Stimulated activated CD8-positive, alpha-beta memory T cell treated with anti-CD3 and anti-CD28 coated beads, Interleukin-7, amount 100 ng/mL, for 1 hour (primary cell): Measurements from ENCODE around the gene STRA6.

Experiments
- DNase-seq, 2 donors: peaks; one replicate each; pipeline ENCODE4 v3.0.0-alpha.2; 2020; ENCODE audit warnings: low read depth in 2 of 2

The STRA6 gene

DNA sequence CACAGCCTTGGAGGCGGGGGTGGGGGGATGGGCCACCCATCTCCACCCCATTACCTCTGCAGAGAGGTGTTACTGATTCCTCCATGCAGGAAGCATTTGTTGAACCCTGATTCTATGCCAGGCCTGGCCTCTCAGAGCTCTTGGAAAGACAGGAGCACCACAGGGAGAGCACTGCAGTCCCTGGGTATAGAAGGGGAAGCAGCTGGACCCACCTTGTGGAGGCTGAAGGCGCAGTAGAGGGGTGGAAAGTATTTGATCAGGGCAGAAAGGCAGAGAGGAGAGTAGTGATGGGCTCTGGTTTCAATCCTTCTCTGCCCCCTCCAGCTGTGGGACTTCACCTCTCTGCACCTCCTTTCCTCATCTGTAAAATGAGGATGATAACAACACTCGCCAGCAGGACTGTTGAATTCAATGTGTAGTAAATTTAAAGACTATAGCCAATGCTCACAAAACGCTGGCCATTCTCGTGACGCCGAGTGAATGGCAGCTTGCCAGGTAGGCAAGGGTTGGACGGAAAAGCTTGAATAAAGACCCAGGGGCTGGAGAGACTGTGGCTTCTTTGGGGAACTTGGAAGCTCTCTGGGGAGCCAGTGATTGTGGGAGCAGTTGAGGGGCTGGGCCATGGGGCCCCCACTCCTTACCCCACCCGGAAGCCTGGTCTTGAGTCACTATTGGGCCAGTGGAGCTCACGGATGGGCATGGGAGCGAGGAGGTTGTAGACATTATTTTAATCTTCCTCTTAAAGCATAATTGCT is 25.6 kb upstream of the STRA6 start:
- no peak for DNase-seq

DNA sequence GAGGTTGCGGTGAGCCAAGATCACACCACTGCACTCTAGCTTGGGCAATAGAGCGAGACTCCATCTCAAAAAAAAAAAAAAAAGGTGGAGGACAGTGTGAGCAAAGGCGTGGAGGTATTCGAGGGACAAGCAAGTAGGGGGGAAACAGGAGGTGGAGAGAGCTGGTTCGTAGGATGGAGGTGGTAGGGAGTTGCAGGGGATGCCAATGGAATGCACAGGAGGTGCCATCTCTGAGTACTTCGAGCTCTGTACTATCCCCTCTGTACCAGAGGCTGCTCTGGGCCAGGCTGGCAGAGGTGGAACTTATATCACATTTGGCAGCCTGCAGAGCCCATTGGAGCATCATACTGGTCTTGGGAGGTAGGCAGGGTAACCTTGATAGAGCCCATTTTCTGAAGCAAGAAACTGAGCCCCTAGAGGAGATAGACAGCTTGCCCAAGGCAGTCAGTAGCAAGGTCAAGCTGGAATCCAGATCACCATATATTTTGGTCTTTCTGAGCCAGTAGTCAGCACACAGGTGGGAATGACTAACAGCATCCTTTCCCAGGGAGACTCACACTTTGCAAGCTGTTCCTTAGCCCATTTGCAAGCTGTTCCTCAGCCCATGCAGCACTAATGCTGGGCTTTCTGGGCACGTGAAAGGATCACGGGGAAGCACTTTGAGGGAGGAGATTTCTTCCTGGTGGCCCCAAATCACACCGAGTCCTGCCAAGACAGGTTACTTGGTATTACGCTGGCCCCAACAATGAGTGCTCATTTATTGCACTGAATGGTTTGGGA is 24.4 kb upstream of the STRA6 start:
- DNase-seq: no peak

DNA sequence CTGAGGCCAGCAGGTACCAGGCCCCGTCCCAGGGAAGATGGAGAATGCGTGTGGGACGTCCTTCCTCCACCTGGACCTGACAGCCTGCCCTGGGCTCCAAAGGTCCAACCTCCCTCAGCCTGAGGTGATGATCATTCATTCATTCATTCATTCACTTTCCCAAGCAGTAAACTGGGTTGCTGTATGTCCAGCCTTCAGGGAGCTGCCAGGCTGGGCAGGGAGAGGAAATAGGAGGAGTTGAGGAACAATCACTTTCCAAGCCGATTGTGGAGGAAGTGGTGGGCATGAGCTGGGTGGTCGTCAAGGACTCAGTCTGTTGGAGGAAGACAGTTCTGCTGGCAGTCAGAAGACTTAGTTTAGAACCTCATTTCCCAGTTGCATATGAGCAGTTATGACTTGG is 23.3 kb upstream of the STRA6 start:
- DNase-seq: no peak

DNA sequence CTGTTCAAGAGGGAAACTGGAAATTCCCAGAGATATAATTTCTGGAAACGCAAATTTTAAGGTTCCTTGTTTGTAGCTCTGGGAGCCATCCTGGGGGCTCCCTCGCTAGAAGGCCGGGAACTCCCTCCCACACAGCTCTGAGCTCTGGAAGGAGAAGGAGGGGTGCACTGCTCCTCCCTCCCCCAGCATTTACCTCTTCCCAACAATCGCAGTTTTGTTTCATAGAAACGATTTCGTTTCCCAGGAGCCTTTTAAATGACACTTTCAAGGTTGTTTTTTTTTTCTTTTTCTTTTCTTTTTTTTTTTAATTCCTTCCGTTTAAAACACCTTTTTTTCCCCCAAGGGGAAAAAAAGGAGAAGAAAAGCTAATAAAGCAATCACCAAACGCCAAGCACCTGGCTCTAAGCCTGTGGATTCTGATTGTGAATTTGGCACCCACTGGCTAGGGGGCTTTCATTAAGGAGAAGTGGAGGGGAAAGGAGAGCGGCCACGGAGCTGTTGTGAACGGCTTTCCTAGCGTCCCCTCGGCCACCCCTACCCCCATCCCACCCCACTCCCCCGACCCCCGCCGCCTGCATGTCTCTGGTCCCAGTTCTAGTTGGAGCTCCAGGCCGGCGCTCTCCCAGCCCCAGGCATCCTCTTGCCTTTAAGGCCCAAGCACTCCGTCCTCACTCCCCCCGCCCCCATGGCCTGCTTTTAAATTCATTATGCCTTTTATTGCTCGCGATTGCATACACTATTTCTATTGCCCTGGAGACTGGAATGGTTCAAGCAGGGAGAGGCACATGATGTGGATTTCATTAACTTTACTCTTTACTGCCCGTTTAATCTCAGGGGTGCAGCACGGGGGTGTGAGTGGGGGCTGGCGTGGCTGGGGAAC is 19.9 kb upstream of the STRA6 start:
- DNase-seq: no peak

DNA sequence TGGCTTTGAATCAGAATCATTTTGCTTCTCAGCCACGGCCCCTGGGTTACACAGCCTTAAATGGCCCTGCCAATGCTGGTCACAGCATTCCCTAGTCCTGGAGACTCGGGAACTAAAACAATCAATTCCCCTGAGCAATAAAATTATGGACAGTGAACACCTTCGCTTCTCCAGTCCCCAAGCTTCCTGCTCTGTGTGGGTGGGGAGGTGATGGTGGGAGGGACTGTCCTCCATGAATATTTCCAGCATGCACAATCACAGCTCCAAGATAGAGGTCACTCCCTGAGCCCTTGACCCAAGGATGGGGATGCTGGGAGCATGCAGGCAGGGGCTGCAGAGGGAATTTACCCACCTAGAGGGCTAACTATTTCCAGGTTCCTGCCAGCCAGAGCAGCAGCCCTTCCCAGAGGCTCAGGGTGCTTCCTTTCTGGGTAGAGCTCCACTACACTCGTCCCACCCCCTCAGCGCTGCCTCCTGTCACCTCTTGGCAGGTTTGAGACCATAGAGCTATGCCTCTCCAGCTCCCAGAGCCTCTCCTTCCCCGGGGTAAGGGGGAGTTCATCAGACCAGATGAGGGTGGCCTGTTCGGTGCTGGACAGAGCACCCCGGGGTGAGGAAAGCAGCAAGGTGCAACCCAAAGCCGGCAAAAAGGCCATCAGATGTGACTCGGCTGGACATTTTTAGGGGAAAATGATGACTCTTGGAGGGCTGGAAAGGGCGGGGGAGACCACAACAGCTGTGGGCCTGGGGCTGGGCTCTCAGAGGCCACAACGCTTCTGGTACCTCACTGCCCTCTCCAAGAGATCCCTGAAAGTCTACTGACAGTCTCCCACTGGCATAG is 19.0 kb upstream of the STRA6 start:
- no peak for DNase-seq

DNA sequence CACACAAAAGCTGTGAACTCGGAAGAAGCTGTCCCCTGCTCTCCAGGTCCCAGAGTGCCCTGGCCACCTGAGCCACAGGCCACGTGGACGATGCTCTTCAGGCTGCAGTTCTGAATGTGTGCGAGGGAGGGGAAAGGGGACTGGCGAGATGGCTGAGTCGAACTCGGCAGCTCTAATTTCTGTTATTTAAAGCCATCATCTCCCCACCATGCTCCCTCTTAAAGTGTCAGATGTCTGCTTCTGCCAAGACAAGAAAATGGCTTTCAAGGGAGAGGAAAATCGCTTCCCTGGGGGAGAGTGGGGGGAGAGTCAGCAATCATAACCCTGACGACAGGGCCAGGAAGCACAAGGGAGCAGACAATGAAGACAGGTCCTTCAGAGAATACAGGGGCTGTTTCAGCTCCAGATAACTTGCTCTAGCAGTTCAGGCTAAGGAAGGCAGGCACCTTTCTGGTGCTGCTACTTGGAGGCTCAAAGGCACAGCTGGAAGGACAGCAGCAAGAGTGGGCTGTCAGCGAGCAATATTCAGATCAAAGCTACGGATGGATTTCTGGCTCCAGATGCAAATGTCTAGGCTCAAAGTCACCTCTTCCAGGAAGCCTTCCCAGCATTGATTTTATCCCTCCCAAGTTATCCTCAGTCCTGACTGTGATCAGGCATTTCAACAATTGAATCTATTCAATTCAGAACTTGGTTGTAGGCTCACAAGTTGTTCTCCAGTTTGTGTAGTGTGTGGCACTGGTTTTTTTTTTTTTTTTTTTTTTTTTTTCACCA is 18.1 kb upstream of the STRA6 start:
- no peak for DNase-seq

DNA sequence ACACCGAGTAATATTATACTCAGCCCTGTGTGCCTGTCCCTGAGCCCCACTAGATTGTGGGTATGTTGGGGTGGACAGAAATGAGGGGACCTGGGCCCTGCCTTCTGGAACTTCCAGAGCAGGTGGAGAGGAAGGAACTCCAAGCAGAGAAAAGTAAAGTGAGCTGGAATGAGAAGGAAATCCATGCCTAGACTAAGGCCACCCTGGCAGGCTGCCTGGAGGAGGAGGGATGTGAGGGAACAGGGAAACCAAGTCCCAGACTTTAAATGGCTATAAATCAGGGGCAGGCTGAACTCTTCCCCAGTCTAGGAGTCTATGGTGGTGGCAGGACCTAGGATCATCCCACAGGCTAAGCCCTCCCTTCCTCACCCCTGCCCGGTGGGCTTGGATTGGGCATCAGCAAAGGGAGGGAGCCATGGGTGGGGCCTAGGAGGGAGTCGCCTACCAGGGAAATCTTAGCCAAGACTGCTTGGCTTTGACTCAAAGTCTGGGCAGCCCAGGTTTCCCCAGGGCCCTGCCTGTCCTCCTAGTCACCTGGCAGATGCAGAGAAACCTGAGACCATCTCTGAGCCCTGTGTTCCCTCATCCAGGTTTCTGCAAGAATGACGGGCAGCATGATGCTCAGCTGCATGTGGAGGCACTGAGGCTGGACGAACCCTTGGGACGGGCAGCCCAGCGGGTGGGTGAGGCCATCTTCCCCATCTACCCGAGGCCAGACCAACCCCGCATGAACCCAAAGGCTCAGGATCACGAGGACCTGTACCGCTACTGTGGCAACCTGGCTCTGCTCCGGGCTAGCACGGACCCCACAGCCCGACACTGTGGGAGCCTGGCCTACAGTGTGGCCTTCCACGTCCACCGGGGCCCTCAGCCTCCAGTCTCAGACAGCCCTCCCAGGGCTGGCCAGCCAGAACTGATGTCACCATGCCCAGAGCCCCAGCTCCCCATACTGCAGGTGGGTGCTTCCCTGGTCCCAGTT is 15.6 kb upstream of the STRA6 start:
- DNase-seq: no peak

DNA sequence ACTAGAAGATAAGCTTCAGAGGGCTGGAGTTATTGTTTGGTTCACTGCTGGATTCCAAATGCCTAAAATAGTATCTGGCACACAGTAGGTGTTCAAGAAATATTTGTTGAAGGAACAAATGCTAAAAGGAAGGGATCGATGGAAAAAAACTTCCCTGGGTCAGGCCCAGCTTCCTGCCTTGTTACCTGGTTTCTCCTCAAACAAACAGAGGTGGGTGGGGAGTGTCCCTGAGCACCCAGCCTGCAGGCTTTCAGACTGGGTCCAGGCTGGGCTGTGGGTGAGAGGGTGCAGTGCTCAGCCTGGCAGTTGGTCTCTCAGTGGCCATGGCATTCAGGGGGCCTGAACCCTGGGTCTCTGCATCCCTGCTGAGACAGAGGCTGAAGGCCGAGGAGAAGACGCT is 14.4 kb upstream of the STRA6 start:
- DNase-seq: no peak

DNA sequence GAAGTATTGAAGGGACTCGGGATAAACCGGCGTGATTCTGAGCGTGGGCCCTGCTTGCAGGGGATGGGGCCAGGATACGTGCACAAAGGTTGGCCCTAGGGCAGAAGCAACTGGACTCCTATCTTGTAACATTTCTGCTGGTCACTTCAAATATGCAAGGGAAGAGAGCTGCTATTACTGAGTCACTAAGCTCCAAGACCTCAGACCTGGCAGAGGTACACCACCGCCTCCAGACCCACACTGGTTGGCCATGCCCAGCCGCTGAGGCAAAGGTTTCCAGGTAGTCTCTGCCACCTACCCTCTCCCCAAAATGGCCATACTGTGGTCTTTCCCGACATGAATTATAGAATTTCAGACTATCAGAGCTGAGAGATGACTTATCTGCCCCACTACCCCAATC is 13.4 kb upstream of the STRA6 start:
- DNase-seq: no peak

DNA sequence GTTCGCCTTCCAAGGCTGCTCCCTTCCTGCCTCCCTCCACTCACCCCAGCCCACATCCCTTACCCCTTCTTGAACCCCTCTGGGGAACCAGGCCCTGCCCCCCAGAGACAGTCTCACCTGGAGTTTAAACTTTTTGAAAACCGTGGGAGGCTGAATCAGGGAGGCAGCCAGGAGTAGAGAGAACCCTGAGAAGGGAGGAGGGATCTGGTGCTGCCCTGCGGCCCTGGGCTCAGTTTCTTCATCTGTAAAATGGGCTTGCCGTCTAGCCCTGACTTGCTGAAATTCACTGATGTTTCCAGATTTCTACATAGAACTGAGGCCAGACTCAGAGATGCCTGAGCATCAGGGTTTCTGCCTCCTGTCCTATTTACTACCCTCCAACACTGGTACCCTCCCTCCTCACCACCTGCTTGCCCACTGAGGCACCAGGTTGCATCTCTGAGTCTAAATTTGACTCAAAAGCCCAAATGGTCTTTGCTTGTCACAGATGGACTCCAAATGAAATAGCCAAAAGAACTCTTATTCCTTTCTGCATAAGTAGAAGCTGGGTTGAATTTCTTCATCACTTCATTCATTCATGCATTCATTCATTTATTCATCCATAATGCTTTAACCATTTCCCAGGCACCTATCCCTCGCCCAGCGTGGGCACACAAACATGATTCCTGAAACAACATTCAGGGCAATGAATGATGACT is 11.9 kb upstream of the STRA6 start:
- no peak for DNase-seq

DNA sequence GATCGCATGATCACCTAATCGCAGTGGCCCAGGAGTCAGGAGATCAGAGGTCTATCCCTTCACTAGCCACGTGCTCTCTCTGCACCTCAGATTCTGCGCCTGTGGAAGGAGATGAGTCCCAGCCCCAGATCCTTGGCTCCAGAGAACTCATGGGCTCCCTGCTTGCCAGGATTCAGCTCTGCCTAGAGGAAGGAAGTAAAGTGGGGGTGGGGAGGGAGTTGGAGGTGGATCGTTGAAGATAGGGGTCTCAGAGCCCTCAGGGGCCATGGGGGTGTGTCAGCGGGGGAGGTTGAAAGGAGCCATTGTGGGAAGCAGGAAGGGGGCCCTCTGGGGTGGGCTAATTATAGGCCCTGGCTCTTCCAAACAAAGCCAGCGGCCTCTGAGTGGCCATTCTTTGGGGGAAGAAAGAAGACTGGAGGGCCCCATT is 11.3 kb upstream of the STRA6 start:
- DNase-seq: no peak

DNA sequence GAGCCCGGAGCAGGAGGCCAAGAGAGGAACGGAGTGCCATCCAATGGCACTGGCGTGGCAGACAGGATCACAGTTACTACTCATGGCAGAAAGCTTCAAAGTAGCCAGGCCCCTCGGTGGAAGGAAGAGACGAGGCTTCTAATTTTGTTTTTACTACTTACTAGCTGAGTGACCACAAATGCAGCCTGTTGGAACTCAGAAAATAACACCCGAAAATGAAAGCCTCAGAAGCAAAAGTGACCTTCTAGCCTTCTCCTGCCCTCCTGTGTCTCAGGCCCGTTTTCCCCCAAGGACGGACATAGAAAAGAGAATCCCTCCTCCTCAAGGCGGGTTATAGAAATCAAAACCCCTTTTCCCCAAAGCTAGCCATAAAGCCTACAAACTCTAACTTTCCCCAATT is 9.9 kb upstream of the STRA6 start:
- DNase-seq: no peak

DNA sequence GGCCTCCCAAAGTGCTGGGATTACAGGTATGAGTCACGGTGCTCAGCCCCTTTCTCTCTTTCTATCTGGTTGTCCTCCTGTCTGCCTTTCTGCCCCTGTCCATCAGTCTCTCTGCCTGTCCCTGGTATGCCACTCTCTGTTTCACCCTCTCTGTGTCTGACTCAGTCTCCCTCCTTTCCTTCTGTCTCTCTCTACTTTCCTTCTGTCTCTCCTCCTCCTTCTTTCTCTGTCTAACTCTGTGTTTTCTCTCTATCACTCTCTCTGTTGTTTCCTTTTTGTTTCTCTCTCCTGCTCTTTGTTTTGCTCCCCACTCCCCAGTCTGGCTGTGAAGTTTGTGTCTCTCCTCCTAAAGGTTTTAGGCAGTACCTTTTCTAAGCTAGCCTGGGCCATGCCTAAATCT is 9.1 kb upstream of the STRA6 start:
- DNase-seq: no peak

DNA sequence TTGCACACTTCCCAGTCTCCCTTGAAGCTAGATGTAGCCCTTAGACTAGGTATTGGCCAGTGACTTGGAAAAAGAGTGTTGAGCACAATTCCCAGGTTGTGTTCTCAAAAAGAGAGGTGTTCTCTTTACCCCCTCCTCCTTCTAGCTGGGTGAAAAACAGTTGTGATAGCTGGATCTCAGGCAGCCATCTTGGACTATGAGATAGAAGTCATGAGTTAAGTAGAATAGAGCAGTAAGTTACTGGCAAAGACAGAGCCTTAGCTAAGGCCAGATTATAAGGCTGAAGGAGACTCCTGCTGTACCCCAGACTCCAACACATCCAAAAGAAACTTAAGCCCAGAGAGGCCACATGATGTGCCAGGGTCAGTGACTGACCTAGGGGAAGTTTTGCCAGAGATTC is 8.1 kb upstream of the STRA6 start:
- no peak for DNase-seq

DNA sequence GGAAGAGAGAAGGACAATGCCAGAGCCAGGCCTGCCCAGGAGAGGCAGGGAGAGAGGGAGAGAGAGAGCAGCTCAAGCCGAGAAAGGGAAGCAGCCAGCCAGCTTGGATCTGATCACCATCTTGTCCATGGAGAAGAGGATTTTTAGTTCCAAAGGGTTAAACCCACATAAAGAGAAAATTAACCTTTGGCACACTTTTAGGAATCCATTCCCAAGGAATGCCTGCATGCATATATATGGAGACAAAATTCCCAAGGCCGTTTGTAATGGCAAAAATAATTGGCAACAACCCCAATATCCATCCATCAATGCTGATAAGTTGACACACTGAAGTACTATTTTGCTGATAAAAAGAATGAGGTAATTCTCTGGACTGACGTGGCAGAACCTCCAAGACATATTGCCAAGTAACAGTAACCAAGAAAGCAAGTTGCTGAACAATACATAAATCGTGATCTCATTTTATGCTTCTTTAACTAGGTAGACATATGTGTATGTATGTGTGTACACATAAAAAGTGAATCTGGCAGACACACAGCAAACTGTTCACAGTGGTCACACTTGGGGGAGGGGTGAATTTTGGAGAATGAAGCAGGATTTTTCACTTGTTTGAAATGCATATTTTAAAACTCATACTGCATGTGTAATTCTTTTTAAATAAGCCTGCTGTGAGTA is 7.5 kb upstream of the STRA6 start:
- no peak for DNase-seq

DNA sequence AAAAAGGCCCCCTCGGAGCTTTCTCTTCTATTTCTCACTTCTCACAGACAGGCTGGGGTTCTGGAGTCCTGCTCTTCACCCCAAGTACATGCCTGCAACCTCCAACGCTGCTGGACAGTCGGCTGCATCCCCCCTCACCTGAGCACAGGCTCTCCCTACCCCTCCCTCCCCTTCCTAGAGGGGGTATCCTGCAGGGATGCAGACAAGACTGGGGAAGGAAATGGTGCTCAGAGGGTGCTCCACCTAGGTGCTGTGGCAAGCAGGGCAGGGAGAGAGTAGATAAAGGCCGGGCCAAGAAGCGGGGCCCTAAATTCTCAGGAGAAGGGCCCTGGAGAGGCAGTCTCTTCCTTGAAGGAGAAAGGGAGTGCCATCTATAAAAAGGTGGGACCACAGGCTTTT is 7.0 kb upstream of the STRA6 start:
- DNase-seq: no peak

DNA sequence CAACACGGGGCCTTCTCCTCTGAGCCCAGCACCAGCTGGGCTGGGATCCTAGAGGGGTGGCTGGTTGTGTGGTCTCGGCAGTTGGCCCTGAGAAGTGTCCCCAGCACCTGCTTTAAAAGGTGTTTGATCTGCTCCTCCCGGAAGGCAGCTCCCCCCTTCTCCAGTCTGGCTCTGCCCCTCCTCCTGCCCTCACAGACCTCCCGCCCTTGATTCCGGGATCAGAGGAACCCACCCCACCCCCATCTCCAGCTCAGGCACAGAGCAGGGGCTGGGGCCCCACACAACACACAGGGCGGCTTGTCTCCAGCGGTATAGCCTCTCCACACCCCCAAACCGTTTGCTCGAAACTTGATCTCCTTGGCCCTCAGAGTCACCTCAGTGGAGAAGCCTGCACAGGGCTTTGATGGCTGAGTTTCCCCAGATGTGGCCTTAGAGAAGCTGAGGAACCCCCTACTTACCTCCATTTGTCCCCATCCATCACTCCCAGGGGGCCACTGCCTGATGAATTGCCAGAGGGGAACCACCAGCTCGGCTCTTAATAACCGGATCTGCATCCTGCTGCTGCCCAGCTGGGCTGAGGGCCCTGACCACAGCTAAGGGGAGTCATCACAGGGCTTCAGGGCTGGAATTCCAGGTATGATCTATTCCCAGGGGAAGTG is 6.4 kb upstream of the STRA6 start:
- no peak for DNase-seq

DNA sequence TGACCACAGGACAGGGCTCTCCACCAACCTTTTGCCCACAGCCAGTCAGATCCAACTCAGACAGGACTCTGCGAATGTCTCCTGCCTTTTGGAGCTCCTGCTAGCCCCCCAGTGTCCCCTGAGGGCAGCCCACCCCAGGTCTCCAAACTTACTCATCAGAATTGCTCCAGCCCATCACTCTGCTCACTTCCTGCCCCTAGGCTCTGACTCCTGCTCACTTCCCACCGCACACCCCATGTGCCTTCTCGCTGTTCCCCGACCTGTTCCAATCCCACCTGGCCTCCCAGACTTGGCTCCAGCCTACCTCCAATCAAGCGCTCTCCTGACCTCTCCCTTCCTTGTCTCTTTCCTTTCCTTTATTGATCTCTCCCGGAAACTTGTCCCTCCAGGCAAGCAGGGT is 5.9 kb upstream of the STRA6 start:
- DNase-seq: no peak
